WTC11 (cell line): ENCODE data around the gene PIGR. TPM values are rescaled to one million over a fixed set of nuclear protein-coding genes. Genes with fewer than 3 reads are reported as not detected.

Experiments used
- ATAC-seq: fragments of 200-7000 bp; cut with Tn5 transposase; 2 replicates; pipeline ENCODE4 v1.10.0; 2021; ENCODE audit warnings: mild to moderate bottlenecking, moderate library complexity
- CTCF ChIA-PET: fragments of 300-600 bp; sonication (Branson Sonifier 250); formaldehyde crosslinking; loops from one replicate; lab custom pipeline; 2021; ENCODE audit warnings: antibody characterized with exemption; lab: Charles Lee
- POLR2A ChIA-PET: fragments of 350-600 bp; sonication (Branson Sonifier 250); formaldehyde crosslinking; loops from one replicate; lab custom pipeline; 2021; ENCODE audit warnings: antibody characterized with exemption; lab: Charles Lee
- DNase-seq: peaks from one replicate; pipeline ENCODE4 v3.0.0; 2021; ENCODE audit warnings: low spot score
- H3K27ac Mint-ChIP-seq: 2 replicates; pipeline ENCODE4 v1.8.0; 2021; ENCODE audit warnings: mixed read lengths
- H3K27me3 Mint-ChIP-seq: 2 replicates; pipeline ENCODE4 v1.8.0; 2021; ENCODE audit warnings: low read depth, mild to moderate bottlenecking, moderate library complexity, mixed read lengths
- H3K36me3 Mint-ChIP-seq: 2 replicates; pipeline ENCODE4 v1.8.0; 2021; ENCODE audit warnings: mixed read lengths
- H3K4me1 Mint-ChIP-seq: 2 replicates; pipeline ENCODE4 v1.8.0; 2022; ENCODE audit warnings: mixed read lengths
- H3K4me3 Mint-ChIP-seq: 2 replicates; pipeline ENCODE4 v1.8.0; 2021; ENCODE audit warnings: mild to moderate bottlenecking, moderate library complexity, mixed read lengths
- H3K9me3 Mint-ChIP-seq: 2 replicates; pipeline ENCODE4 v1.8.0; 2021; ENCODE audit warnings: mixed read lengths
- AR ChIP-seq: fragments of 250-450 bp; sonication (Bioruptor Pico); IDR thresholded peaks from 2 replicates; pipeline ENCODE4 v1.9.0; 2021; ENCODE audit warnings: mild to moderate bottlenecking
- ATF6 ChIP-seq: sonication (generic); formaldehyde crosslinking; IDR thresholded peaks from 2 replicates; pipeline ENCODE4 v1.8.1; 2023; ENCODE audit warnings: mild to moderate bottlenecking, missing genetic modification reagents
- CREB1 ChIP-seq: sonication (generic); formaldehyde crosslinking; IDR thresholded peaks from 2 replicates; pipeline ENCODE4 v1.8.0; 2023; ENCODE audit warnings: mild to moderate bottlenecking, missing genetic modification reagents
- CREM ChIP-seq: sonication (generic); formaldehyde crosslinking; IDR thresholded peaks from 2 replicates; pipeline ENCODE4 v1.8.1; 2022; ENCODE audit warnings: mild to moderate bottlenecking, missing genetic modification reagents, moderate library complexity
- FOXJ3 ChIP-seq: sonication (generic); formaldehyde crosslinking; IDR thresholded peaks from 2 replicates; pipeline ENCODE4 v1.9.0; 2021; ENCODE audit warnings: missing genetic modification reagents, mild to moderate bottlenecking, borderline replicate concordance
- FOXP1 ChIP-seq: sonication (generic); formaldehyde crosslinking; IDR thresholded peaks from 2 replicates; pipeline ENCODE4 v1.8.0; 2022; ENCODE audit warnings: missing genetic modification reagents, mild to moderate bottlenecking, moderate library complexity, borderline replicate concordance
- GABPB1 ChIP-seq: sonication (generic); formaldehyde crosslinking; IDR thresholded peaks from 2 replicates; pipeline ENCODE4 v1.8.1; 2023; ENCODE audit warnings: mild to moderate bottlenecking, missing genetic modification reagents
- GRHL2 ChIP-seq: fragments of 250-450 bp; sonication (Bioruptor Pico); IDR thresholded peaks from 2 replicates; pipeline ENCODE4 v1.8.0; 2022; ENCODE audit warnings: mild to moderate bottlenecking, moderate library complexity; ENCODE audit not compliant: insufficient replicate concordance, severe bottlenecking
- GTF2I ChIP-seq: fragments of 250-450 bp; sonication (Bioruptor Pico); conservative IDR thresholded peaks from 2 replicates; pipeline ENCODE4 v1.4.0; 2021; ENCODE audit warnings: mild to moderate bottlenecking
- HMGA2 ChIP-seq: fragments of 250-450 bp; sonication (Bioruptor Pico); IDR thresholded peaks from 2 replicates; pipeline ENCODE4 v1.4.0; 2021; ENCODE audit warnings: mild to moderate bottlenecking, moderate library complexity
- MYBL2 ChIP-seq: sonication (generic); formaldehyde crosslinking; IDR thresholded peaks from 2 replicates; pipeline ENCODE4 v1.8.1; 2023; ENCODE audit warnings: mild to moderate bottlenecking, moderate library complexity, missing genetic modification reagents
- STAT6 ChIP-seq: sonication (generic); formaldehyde crosslinking; conservative IDR thresholded peaks from 2 replicates; pipeline ENCODE4 v1.8.1; 2023; ENCODE audit warnings: mild to moderate bottlenecking, low read depth, missing genetic modification reagents, moderate library complexity
- TEAD1 ChIP-seq: sonication (generic); formaldehyde crosslinking; IDR thresholded peaks from 2 replicates; pipeline ENCODE4 v1.8.0; 2022; ENCODE audit warnings: mild to moderate bottlenecking, missing genetic modification reagents
- ZNF263 ChIP-seq: sonication (generic); formaldehyde crosslinking; IDR thresholded peaks from 2 replicates; pipeline ENCODE4 v1.8.1; 2022; ENCODE audit warnings: low read depth, mild to moderate bottlenecking, moderate library complexity, missing genetic modification reagents
- ZNF671 ChIP-seq: fragments of 250-450 bp; sonication (Bioruptor Pico); IDR thresholded peaks from 2 replicates; pipeline ENCODE4 v1.8.0; 2021; ENCODE audit warnings: mild to moderate bottlenecking
- total RNA-seq: library from RNA; stranded (reverse); gene quantifications from 3 replicates; pipeline ENCODE4 v1.2.3, GENCODE V29; 2021
- TF ChIP-seq, protein P1 (sequence below): fragments of 250-450 bp; sonication (Bioruptor Pico); IDR thresholded peaks from 2 replicates; pipeline ENCODE4 v1.9.0; 2021; ENCODE audit warnings: mild to moderate bottlenecking, borderline replicate concordance

The PIGR gene
- total RNA-seq, 1 experiment from 2014 or later, result 1.9 TPM

DNA sequence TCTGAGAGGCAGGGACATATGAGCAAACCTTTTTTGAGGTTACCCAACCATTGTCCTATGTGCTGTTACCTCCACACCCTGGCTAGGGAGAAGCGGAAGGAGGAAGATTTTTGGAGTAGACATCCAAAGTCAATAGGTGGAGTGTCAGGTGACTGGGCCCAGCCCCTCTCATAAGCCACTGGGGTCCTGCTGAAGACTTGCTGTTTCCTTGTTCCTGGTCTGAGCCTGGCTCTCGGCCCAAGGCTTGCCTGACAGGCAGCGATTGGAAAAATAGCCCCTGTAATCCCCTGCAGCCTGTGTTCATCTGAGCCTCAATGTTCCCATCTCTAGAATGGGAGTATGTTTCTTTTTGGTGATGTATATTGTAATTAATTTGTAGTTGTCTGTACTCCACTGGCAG is 6.9 kb upstream of the PIGR start (continued):
- TF ChIP-seq ATF6 (no peak), CREB1 (CRISPR knock-in tag) (no peak), ZNF671 (no peak), CREM (CRISPR knock-in tag) (no peak)

DNA sequence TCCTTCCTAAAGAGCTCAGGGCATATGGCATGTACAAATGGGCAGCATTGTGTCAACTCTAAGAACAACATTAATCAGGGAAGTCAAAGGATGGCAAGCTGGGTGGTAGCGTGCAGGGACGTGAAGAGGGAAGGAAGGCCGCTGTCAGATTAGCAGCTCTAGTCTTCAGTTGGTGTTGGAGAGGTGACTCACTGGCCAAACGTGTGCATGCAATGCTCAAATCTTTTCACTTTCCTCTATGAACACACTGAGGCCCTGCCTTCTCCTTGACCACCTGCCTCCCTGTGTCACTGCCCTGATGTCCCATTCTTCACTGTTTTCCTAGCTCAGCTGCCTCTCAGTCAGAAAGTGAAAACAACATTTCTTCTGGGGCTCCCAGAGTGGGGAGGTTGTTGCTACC is 5.9 kb upstream of the PIGR start:
- Mint-ChIP-seq H3K4me1 (no peaks in the 10 kb centered on the region), H3K36me3 (no peaks in the 10 kb centered on the region), H3K9me3 (peaks cover 11% of the 10 kb centered on the region), H3K4me3 (no peak overlapping the region), H3K27me3 (peaks cover 4% of the 10 kb centered on the region), H3K27ac (no peak overlapping the region)
- CTCF ChIA-PET, result interaction anchor here (1.2 to 2.3 kb wide), 4 partner anchors 17 to 40 kb away, joined by 3 to 9 read pairs (median 6); no protein-coding TSS in a partner anchor
- POLR2A ChIA-PET, result no interaction called here
- no peak for ATAC-seq
- TF ChIP-seq TEAD1 (CRISPR knock-in tag), result no peak
- TF ChIP-seq, protein P1, sequence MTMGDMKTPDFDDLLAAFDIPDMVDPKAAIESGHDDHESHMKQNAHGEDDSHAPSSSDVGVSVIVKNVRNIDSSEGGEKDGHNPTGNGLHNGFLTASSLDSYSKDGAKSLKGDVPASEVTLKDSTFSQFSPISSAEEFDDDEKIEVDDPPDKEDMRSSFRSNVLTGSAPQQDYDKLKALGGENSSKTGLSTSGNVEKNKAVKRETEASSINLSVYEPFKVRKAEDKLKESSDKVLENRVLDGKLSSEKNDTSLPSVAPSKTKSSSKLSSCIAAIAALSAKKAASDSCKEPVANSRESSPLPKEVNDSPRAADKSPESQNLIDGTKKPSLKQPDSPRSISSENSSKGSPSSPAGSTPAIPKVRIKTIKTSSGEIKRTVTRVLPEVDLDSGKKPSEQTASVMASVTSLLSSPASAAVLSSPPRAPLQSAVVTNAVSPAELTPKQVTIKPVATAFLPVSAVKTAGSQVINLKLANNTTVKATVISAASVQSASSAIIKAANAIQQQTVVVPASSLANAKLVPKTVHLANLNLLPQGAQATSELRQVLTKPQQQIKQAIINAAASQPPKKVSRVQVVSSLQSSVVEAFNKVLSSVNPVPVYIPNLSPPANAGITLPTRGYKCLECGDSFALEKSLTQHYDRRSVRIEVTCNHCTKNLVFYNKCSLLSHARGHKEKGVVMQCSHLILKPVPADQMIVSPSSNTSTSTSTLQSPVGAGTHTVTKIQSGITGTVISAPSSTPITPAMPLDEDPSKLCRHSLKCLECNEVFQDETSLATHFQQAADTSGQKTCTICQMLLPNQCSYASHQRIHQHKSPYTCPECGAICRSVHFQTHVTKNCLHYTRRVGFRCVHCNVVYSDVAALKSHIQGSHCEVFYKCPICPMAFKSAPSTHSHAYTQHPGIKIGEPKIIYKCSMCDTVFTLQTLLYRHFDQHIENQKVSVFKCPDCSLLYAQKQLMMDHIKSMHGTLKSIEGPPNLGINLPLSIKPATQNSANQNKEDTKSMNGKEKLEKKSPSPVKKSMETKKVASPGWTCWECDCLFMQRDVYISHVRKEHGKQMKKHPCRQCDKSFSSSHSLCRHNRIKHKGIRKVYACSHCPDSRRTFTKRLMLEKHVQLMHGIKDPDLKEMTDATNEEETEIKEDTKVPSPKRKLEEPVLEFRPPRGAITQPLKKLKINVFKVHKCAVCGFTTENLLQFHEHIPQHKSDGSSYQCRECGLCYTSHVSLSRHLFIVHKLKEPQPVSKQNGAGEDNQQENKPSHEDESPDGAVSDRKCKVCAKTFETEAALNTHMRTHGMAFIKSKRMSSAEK, result no peak
- no peak for TF ChIP-seq GTF2I (CRISPR knock-in tag)
- DNase-seq, result no peak

DNA sequence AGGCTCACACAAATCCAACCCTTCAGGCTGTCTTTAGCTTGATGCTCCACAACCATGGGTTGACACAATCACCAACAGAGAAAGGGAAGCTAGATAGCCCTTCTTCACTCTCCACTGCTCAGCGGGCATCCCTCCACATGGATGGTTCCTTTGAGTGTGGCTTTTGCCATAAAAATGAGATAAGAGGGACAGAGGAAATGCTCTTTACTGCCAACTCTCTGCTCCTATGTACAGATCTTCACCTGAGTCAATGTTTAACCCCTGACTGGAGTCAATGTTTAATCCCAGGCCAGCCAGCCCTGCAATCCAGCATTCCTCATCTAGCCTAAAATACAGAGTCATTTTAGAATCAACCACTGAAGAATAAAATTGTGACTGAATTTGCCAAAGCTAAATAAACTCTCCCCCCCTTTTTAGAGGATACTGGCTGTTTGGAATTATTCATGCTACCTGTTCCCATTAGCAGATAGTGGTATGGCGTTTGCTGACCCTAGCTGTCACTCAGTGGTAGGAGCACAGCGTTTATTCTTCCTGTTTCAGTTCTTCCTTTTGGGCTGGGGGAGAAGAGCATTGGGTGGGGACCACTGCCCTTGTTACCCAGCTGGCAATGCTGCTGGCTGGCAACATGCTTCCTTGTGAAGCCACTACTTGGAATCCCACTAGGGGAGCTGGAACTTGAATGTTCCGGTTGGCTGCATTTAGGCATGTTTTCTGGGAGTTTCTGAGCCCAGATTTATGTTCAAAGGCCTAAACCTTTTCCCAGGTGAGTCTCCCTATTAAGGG is 5.2 kb upstream of the PIGR start:
- H3K27ac Mint-ChIP-seq, result no peak overlapping the region
- no peak for DNase-seq
- no peak for ATAC-seq
- no peaks in the 10 kb centered on the region for H3K36me3 Mint-ChIP-seq
- TF ChIP-seq FOXP1 (CRISPR knock-in tag), result no peak
- TF ChIP-seq ZNF263 (CRISPR knock-in tag), result no peak
- TF ChIP-seq GABPB1 (CRISPR knock-in tag), result no peak
- TF ChIP-seq HMGA2 (CRISPR knock-in tag), result no peak
- TF ChIP-seq FOXJ3 (CRISPR knock-in tag), result no peak
- TF ChIP-seq MYBL2, result no peak
- no peak for TF ChIP-seq GRHL2 (CRISPR knock-in tag)
- no peak for TF ChIP-seq AR
- TF ChIP-seq CREM (CRISPR knock-in tag), result no peak
- no peak for TF ChIP-seq STAT6 (CRISPR knock-in tag)
- peaks cover 11% of the 10 kb centered on the region for H3K9me3 Mint-ChIP-seq
- ChIA-PET CTCF (interaction anchor here (1.2 to 2.3 kb wide), 4 partner anchors 16 to 39 kb away, joined by 3 to 9 read pairs (median 6); no protein-coding TSS in a partner anchor), POLR2A (no interaction called here)
- H3K4me1 Mint-ChIP-seq, result no peaks in the 10 kb centered on the region
- H3K27me3 Mint-ChIP-seq, result peaks cover 4% of the 10 kb centered on the region
- no peak overlapping the region for H3K4me3 Mint-ChIP-seq
